Activated gamma-delta T cell (primary cell): ENCODE measurements around the gene ID2.
A peak's percentile ranks its signal among the peaks of the same experiment; 100 is the strongest.
"Not testable (repeated sequence)": the region's sequence is repeated elsewhere in the genome, so short reads cannot be mapped to it uniquely, and the experiment has no call there.

Source experiments
- DNase-seq: peaks from one replicate; lab custom pipeline; 2025; lab: John Stamatoyannopoulos, UW

Gene ID2

DNA sequence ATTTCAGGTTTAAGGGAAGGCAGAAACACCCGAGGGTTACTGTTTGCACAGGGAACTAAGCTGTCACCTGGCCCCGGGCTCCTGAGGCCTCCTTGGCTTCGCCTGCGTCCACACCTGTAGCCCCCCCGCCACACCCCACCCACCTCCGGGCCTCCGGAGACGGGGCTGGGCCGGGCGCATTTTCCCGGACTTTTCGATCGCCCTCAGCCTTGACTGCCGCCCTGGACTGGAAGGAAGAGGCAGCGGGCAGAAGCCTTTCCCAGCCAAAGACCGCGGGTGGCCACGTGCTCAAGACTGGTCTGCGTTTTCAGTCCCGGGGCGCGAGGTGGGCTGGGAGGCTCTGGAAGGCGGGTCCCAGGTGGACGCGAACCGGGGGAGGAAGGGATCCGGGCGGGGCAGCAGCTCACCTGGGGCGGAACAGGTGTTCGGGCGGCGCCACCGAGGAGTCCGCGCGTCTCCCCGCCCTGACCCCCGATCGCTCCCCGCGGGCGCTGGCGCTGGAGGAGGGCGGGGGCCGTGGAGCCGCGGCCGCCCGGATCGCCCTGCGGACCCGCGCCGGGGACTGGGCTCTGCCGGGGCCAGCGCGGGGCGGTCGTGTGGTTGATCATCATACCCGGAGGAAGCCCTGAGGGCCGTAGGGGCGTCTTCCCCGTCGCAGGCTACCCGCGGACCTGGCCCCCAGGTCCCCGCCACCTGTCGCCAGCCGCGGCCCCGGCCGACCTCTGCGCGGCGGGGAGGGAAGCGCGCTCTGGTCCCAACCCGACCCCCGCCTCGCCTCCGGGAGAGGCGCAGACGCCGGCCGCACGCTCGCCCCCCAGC is 3.2 kb downstream of the ID2 start:
- DNase-seq, result peak; percentile 39

DNA sequence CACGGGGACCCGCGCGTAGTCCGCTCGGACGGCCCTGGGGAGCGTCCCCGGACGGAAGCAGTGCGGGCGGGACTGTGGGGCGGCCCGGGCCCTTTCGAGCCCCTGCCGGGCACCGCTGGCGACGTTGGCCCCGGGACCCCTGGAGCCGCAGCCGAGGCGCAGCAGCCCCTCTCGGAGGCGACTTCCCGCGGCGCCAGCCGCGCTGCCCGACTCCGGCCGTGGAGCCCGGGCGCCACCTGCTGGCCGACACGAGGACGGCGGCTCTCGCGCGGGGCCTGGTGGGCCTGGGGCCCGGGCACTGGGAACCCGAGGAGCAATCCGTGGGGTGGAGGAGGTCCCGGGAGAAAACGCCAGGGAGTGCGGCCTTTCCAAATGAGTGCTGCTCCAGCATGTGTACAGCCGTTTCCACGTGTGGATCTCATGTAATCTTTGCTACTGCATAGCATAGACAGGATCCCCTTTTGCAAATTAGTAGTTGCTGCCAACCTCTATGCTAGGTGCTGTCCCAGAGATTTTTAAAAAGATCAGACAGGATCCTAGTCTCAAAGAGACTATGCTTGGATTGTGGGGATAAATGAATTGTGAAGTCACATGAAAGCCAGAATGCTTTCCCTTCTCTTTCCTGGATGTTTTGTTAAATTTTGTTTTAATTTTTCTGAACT is 4.0 kb downstream of the ID2 start:
- peak; percentile 65 for DNase-seq

GRCh38 chr2:8691859-8692437 is 10.1 kb downstream of the ID2 start:
- DNase-seq, result no peak

- no peak for DNase-seq
Observed at GRCh38 chr2:8692783-8693156, 10.9 kb downstream of the ID2 start.

DNA sequence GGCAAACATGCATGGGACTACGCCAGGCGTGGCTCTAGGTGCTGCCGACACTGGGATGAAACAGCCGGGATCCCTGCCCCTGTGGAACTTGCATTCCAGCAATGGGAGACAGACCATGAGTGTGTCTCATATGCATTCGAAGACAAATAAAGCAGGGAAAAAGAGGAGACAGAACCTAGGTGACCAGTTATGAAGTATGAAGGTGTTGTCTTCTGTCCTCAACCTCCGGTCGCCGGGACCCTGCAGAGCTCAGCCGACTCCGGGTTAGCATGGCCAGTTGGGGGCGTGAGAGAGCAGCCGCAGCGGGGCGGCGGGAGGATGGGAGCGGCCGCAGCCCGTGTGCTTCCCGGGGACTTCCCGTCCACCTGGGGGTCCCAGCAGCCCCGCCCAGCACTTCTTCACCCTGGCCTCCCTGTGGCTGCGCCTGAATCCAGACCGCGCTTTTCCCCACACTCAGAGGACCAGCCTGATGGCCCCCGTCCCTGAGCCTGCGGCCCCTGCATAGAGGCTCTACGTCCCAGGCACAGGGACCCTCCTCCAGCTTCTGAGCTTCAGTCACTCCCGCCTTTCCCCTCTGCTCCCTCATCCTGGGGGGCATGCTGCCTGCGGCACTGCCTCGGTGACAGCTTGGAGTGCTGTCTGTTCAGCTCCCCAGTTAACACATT is 11.4 kb downstream of the ID2 start:
- no peak for DNase-seq

DNA sequence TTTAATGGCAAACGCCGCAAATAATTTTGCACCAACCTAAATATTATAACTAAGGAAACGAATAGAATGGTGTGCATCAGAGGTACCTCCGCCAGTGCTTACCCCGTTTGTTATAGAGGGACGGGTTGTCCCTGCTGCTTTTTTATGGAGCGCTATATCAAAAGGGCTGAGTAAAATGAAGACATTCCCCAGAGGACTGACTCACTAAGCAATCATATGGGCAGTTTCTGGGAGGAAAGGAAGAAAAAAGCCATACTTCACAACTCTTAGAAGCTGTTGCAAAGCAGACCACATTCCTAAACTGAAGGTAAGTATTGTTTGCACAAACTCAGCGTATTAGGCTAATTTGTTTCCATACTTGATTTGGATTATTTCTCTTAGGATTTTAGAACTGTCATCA is 12.9 kb downstream of the ID2 start:
- DNase-seq, result no peak

- DNase-seq, result no peak
Observed at GRCh38 chr2:8697190-8697589, 15.3 kb downstream of the ID2 start.

GRCh38 chr2:8699839-8700238 is 18.0 kb downstream of the ID2 start:
- DNase-seq, result no peak

DNA sequence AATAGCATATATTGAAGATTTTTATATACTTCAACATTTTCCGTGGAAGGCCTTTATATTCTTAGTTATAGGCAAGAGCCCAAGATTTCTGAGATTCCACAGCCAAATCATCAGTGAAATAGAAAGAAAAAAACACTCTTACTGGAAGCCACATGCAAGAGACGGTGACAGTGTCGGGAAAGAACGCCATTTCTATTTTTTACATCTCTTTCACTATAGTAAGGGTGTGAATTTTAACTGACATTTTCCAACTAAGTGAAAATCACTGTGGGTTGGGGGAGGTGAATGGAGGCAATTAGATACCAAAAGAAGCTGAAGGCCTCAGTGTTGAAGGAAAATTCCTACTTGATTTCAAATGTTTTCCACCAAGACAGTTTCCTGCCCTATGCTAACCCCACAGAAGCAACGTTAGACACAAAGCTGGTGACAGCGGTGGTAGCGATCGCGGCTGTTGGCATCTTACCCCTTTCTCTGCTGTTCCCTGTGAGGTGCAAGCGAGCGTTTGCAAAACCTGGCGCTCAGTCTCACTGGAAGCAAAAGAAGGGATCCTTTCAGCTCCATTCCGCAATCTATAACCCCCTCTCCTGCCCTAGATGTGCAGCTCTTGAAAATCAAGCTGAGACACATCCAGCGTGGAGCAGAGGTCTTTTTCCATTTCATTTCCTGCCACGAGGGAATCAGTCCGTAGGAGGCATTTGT is 20.0 kb downstream of the ID2 start:
- DNase-seq, result no peak

DNA sequence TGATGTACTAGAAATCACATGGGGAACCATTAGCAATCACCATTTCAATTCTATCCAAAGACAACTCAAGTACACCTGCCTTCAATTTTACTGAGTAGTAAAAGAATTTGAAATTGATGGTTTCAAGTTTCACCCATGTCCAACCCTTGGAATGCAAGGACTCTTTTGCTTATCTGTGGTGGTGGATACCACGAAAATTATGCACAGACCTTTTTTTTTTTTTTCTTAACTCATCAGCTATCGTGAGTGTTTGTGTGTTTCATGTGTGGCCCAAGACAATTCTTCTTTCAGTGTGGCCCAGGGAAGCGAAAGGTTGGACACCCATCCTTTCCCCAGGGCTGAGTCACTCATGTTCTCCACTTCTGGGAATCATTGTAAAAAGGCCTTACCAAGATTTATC is 23.1 kb downstream of the ID2 start:
- no peak for DNase-seq

GRCh38 chr2:8709611-8710010 is 27.8 kb downstream of the ID2 start:
- DNase-seq, result no peak

DNA sequence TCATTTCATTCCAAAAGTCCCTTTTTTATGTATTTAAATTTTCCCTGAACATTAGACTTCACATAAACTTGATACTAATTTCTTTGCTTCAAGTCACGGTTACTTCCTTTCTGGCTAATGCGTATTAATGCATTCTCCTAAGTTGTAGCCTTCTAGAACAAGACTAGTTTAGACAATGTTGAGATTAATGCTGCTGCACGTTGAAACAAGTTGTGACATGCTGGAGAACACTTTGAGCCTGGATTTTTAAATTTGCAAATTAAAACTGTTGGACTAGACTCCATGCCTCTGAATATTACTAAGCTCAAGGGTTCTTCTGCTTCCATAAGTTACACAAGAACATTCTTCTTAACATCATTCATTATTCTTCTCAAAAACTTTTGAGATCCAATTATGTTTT is 29.1 kb downstream of the ID2 start:
- no peak for DNase-seq

- no peak for DNase-seq
Observed at GRCh38 chr2:8714283-8714682, 32.4 kb downstream of the ID2 start.

GRCh38 chr2:8714971-8715370 is 33.1 kb downstream of the ID2 start:
- no peak for DNase-seq

DNA sequence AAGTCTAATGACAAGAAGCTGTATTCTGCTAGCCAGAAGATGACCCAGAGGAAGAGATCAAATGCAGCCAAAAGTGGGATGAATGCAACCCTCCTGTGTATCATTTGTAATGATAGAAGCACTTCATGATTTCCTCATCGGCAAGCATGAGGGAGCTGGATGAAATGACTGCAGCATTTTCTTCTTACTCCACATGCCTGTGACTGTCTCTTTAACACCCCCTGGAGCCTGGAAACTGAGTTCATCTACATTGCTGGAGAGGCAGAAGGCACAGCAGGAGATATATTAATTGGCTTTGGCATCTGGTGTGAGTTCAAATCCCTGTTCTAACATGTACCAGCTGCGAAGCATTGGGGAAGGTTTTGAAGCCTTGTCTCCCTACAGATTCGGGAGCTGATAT is 37.7 kb downstream of the ID2 start:
- no peak for DNase-seq

DNA sequence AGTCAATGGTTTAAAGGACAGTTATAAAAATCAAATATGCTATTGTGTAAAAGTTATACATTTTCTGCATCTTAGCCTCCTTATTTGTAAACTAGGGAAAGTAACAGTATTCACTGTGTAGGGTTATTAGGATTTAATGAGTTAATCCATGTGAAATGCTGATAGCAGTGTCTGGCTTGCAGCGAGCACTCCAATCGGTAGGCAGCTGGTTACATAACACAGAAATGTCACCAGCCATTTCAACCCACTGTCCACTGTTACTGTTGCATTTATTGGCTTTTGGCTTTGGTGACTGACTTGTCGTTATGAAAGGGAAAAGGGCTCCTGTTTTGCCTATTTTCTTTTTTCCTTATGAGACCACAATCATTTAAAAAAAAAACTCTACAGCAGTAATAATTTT is 38.9 kb downstream of the ID2 start:
- DNase-seq, result no peak

- DNase-seq, result no peak
Observed at GRCh38 chr2:8721410-8721809, 39.6 kb downstream of the ID2 start.

GRCh38 chr2:8722986-8723385 is 41.1 kb downstream of the ID2 start:
- no peak for DNase-seq

- no peak for DNase-seq
Observed at GRCh38 chr2:8725838-8726237, 44.0 kb downstream of the ID2 start.

- DNase-seq, result no peak
Observed at GRCh38 chr2:8728305-8729015, 46.6 kb downstream of the ID2 start.

DNA sequence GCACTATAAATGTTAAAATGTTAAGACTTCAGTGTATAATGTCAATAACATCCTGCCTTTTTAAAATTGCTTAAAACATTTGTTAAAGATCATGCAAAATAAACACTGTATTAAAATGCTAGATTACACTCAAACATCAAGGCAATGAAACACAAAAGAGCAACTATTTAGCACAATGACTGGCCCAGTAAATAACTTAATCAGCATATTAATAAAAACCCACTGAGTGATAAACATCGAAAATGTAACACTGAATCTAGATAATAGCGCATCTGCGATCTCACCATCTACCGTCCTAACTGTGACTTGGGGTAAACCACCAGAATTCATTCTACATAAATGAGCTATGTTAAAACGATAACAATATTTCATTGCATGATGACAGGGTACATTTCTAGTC is 47.2 kb downstream of the ID2 start:
- DNase-seq, result not testable (repeated sequence)

- no peak for DNase-seq
Observed at GRCh38 chr2:8729939-8730338, 48.1 kb downstream of the ID2 start.
